PC-3 (cell line): ENCODE data around the gene ZNF839.

ENCODE experiments used
- EZH2 ChIP-seq: fragments of 300-600 bp; sonication (generic); IDR thresholded peaks from one replicate; pipeline ENCODE4 v1.6.1; 2017; ENCODE audit warnings: antibody characterized with exemption, mild to moderate bottlenecking, low read length; ENCODE audit not compliant: unreplicated experiment
- TF ChIP-seq, protein P1 (sequence below): fragments of 300-600 bp; sonication (generic); conservative IDR thresholded peaks from 2 replicates; pipeline ENCODE4 v1.5.1; 2017; ENCODE audit warnings: antibody characterized with exemption, low read depth, mild to moderate bottlenecking, low read length

DNA sequence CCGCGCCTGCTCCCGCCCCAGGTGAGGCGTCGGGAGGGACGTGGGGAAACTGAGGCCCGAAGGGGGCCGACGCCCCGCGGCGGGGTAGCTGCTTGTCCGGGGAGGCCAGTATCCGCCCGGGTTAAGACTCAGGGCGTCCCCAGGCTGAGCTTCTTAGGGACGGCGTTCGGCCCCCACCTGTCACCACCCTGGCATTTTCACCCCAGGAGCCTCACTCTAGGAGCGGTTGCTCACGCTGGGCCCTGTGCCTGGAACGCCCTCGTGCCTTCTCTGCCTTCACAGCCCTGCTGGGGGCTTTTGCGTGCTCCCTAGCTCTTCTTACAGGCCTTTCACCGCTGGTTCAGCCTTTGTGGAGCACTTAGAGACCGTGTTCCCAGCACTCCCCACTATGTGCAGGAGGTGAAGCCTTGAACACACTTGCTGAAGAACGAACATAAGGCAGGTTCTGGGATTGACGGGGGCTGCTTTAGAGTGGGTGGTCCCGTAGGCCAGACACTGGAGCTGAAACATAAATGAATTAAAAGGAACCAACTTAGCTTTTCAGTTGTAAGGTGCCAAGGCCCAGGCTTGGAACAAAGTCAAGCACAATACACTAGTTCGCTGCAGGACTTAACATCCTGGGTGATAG lies 601 bp downstream of the ZNF839 start:
- TF ChIP-seq, protein P1, sequence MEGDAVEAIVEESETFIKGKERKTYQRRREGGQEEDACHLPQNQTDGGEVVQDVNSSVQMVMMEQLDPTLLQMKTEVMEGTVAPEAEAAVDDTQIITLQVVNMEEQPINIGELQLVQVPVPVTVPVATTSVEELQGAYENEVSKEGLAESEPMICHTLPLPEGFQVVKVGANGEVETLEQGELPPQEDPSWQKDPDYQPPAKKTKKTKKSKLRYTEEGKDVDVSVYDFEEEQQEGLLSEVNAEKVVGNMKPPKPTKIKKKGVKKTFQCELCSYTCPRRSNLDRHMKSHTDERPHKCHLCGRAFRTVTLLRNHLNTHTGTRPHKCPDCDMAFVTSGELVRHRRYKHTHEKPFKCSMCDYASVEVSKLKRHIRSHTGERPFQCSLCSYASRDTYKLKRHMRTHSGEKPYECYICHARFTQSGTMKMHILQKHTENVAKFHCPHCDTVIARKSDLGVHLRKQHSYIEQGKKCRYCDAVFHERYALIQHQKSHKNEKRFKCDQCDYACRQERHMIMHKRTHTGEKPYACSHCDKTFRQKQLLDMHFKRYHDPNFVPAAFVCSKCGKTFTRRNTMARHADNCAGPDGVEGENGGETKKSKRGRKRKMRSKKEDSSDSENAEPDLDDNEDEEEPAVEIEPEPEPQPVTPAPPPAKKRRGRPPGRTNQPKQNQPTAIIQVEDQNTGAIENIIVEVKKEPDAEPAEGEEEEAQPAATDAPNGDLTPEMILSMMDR, result no peak
- TF ChIP-seq EZH2, result no peak
